H1 (cell line): Measurements from ENCODE around the gene SSC5D. TPM values are rescaled to one million over a fixed set of nuclear protein-coding genes. Genes with fewer than 3 reads are reported as not detected.

ENCODE experiments used
- ATF2 ChIP-seq: IDR thresholded peaks from 2 replicates; pipeline ENCODE4 v1.6.1; 2012; ENCODE audit warnings: low read length, inconsistent platforms
- CBX8 ChIP-seq: fragments of 300-800, 300-1000 bp; sonication (generic); IDR thresholded peaks from 2 replicates; pipeline ENCODE4 v1.7.1; 2016; ENCODE audit warnings: low read depth, low read length, borderline replicate concordance
- CREB1 ChIP-seq: IDR thresholded peaks from 2 replicates; pipeline ENCODE4 v1.6.1; 2012; ENCODE audit warnings: inconsistent platforms
- E2F6 ChIP-seq: IDR thresholded peaks from 2 replicates; pipeline ENCODE4 v1.6.1; 2012; ENCODE audit warnings: inconsistent platforms
- EP300 ChIP-seq, 2 experiments: IDR thresholded peaks; 1 replicate in 1 of 2; 2 replicates in 1 of 2; pipeline ENCODE4 v1.6.1; 2011 to 2012; ENCODE audit warnings: low read depth in 2 of 2, low read length in 2 of 2, mild to moderate bottlenecking in 2 of 2, borderline replicate concordance in 1 of 2, inconsistent platforms in 1 of 2, moderate library complexity in 1 of 2
- HDAC6 ChIP-seq: IDR thresholded peaks from one replicate; pipeline ENCODE4 v1.7.1; 2012; ENCODE audit warnings: low read depth, mild to moderate bottlenecking, inconsistent platforms, low read length, moderate library complexity
- JUND ChIP-seq: IDR thresholded peaks from 2 replicates; pipeline ENCODE4 v1.6.1; 2011; ENCODE audit warnings: mild to moderate bottlenecking, improper control_type of control experiment, low read length
- RAD21 ChIP-seq, 2 experiments: IDR thresholded peaks in 1 of 2; conservative IDR thresholded peaks in 1 of 2; 2 replicates each; pipeline ENCODE4 v1.6.1; 2011; ENCODE audit warnings: low read depth in 2 of 2, low read length in 2 of 2, improper control_type of control experiment in 1 of 2, inconsistent platforms in 1 of 2, mild to moderate bottlenecking in 1 of 2, moderate library complexity in 1 of 2
- SIRT6 ChIP-seq: IDR thresholded peaks from one replicate; pipeline ENCODE4 v1.7.1; 2012; ENCODE audit warnings: low read length, inconsistent platforms
- USF2 ChIP-seq: IDR thresholded peaks from 2 replicates; pipeline ENCODE4 v1.6.1; 2011; ENCODE audit warnings: low read length, improper control_type of control experiment
- polyA plus RNA-seq, 7 experiments: library from polyadenylated mRNA; depleted of rRNA in 3 of 7; stranded (reverse) in 5 of 7; unstranded in 2 of 7; fragments of >200 nt in 5 of 7; fragments of 200-250 nt in 2 of 7; gene quantifications; 1 replicate in 5 of 7; 2 replicates in 1 of 7; 4 replicates in 1 of 7; pipeline versions ENCODE4 v1.2.1 to v1.2.3, GENCODE V29; 2011 to 2013; ENCODE audit warnings: missing spikeins in 2 of 7, mixed read lengths in 2 of 7
- total RNA-seq: library from RNA; stranded (reverse); fragmentation: NEBNext Ultra II Directional; extraction: Animal tissue kit (Norgen Biotek cat#: 25700); gene quantifications from 2 replicates; pipeline ENCODE4 v1.2.1, GENCODE V29; 2021

SSC5D gene
- total and polyA plus RNA-seq, 2 of the 8 experiments (the other 6 are each of a cell fraction or from before 2014, with no cell fraction given): 0.39 to 1.7 TPM

- no peak for TF ChIP-seq CBX8
- TF ChIP-seq EP300 (IDR thresholded peaks at IDR 0.05; ENCODE audit: borderline replicate concordance in 1 of 2, low read depth in 2 of 2, low read length in 2 of 2): no peak
- TF ChIP-seq E2F6: no peak
- TF ChIP-seq HDAC6: no peak
- no peak for TF ChIP-seq CREB1
- TF ChIP-seq ATF2: no peak
- TF ChIP-seq RAD21 (IDR thresholded peaks at IDR 0.05 in 1 of 2, conservative IDR thresholded peaks at IDR 0.05 in 1 of 2; ENCODE audit: low read depth in 2 of 2, low read length in 2 of 2): no peak
- TF ChIP-seq JUND: no peak
- no peak for TF ChIP-seq SIRT6
- no peak for TF ChIP-seq USF2
Measured at GRCh38 chr19:55553217-55554182, 65.3 kb downstream of the SSC5D start (continued).
